RPMI7951 (cell line): Measurements from ENCODE around the gene NMU. TPM values are rescaled to one million over a fixed set of nuclear protein-coding genes. Genes with fewer than 3 reads are reported as not detected.
"Not testable (repeated sequence)": the region's sequence is repeated elsewhere in the genome, so short reads cannot be mapped to it uniquely, and the experiment has no call there.

Experiments used
- DNase-seq: peaks from one replicate; pipeline ENCODE4 v3.0.0-alpha.2; 2012; ENCODE audit warnings: low read depth
- total RNA-seq: library from RNA; depleted of rRNA; stranded (reverse); fragments of >200 nt; shearing (Covaris generic); gene quantifications from 2 replicates; pipeline ENCODE4 v1.2.3, GENCODE V29; 2014; rRNA removed

Gene NMU
- 5.5 and 7.3 TPM in 2 replicates for total RNA-seq

GRCh38 chr4:55635741-55636655, at the start of gene NMU:
Gene NMU (minus strand): TSS chr4:55636298. CDS start chr4:55636192, 106 bp downstream.
- DNase-seq, result peak; percentile 35

- DNase-seq, result no peak
These were observed 48.2 kb upstream of the NMU start for GRCh38 chr4:55684276-55684675.

GRCh38 chr4:55682797-55683196, 46.7 kb upstream of the NMU start:
- DNase-seq, result not testable (repeated sequence)

GRCh38 chr4:55682295-55682694, 46.2 kb upstream of the NMU start:
- DNase-seq, result no peak

- DNase-seq, result no peak
These were observed 45.3 kb upstream of the NMU start for GRCh38 chr4:55681430-55681829.

- DNase-seq, result no peak
These were observed 39.2 kb upstream of the NMU start for GRCh38 chr4:55675196-55675793.

- DNase-seq, result no peak
These were observed 37.3 kb upstream of the NMU start for GRCh38 chr4:55673424-55673823.

GRCh38 chr4:55671667-55672066, 35.6 kb upstream of the NMU start:
- DNase-seq, result no peak

GRCh38 chr4:55670695-55671094, 34.6 kb upstream of the NMU start:
- no peak for DNase-seq

- DNase-seq, result no peak
These were observed 32.4 kb upstream of the NMU start for GRCh38 chr4:55668449-55668848.

- DNase-seq, result no peak
These were observed 30.4 kb upstream of the NMU start for GRCh38 chr4:55666535-55666934.

- no peak for DNase-seq
These were observed 27.0 kb upstream of the NMU start for GRCh38 chr4:55663145-55663544.

- no peak for DNase-seq
These were observed 25.4 kb upstream of the NMU start for GRCh38 chr4:55661398-55662056.

- DNase-seq, result no peak
These were observed 22.6 kb upstream of the NMU start for GRCh38 chr4:55658657-55659056.

GRCh38 chr4:55654131-55654530, 18.0 kb upstream of the NMU start:
- DNase-seq, result no peak

- no peak for DNase-seq
These were observed 14.4 kb upstream of the NMU start for GRCh38 chr4:55650483-55650882.

- no peak for DNase-seq
These were observed 1.2 kb upstream of the NMU start for GRCh38 chr4:55637272-55637820.

- DNase-seq, result no peak
These were observed 530 bp upstream of the NMU start for GRCh38 chr4:55636656-55636999.

- DNase-seq, result no peak
These were observed 816 bp downstream of the NMU start for GRCh38 chr4:55635282-55635681.

GRCh38 chr4:55634417-55635128, 1.5 kb downstream of the NMU start:
- no peak for DNase-seq

- no peak for DNase-seq
These were observed 2.2 kb downstream of the NMU start for GRCh38 chr4:55633903-55634302.

- no peak for DNase-seq
These were observed 10.3 kb downstream of the NMU start for GRCh38 chr4:55625835-55626234.
